ENCODE data around the gene CCNL2. TPM values are rescaled to one million over a fixed set of nuclear protein-coding genes. Genes with fewer than 3 reads are reported as not detected.

The CCNL2 gene
- total RNA-seq, 8 experiments from 2014 or later, result 99.6 to 392 (median 163) TPM

DNA sequence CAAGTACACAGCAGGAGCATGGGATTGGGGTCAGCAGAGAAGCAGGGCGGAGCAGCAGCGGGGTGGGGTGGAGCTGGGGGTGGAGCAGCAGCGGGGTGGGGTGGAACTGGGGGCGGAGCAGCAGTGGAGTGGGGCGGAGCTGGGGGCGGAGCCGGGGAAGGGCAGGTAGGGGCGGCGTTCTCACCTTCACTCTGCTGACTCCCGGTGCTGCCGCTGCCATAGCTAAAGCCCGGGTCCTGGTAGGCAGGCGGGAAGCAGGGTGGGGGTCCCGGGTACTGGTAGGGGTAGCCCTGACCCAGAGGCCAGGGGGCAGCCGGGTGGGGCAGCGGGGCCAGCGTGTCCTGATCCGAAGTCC, 61.4 kb downstream of the CCNL2 start:
- no peak overlapping the region for H3K27ac ChIP-seq
- no CpG with 5 or more reads among the region's 18 CpGs for WGBS, 10 experiments
- H3K4me1 ChIP-seq (replicated peaks in 1 of 2), result no peaks in the 10 kb centered on the region
- H3K4me3 ChIP-seq, result no peak overlapping the region
- in situ Hi-C loops (cut with MboI; ENCODE audit: low pct_unique_long_range_greater_than_20kb in 2 of 9, low sequenced_read_pairs in 9 of 9, unreplicated experiment in 9 of 9), result no loop called here
- ATAC-seq (replicated peaks in 6 of 8), result peak in 1 of 8 experiments; percentile 21

GRCh38 chr1:1336931-1337792, 62.0 kb downstream of the CCNL2 start:
- WGBS, 10 experiments, result 92 to 100% (median 93%) methylated on average over 1 to 5 of the region's 32 CpGs; no CpG with 5 or more reads in 7 of the 10 experiments
- no peak for ATAC-seq (replicated peaks in 6 of 8)
- in situ Hi-C loops (cut with MboI; ENCODE audit: low pct_unique_long_range_greater_than_20kb in 2 of 9, low sequenced_read_pairs in 9 of 9, unreplicated experiment in 9 of 9), result no loop called here
- Histone ChIP-seq H3K4me1 (replicated peaks in 1 of 2) (no peaks in the 10 kb centered on the region), H3K27ac (no peak overlapping the region), H3K4me3 (no peak overlapping the region)

- no peak for ATAC-seq (replicated peaks in 6 of 8)
- no CpG with 5 or more reads among the region's 26 CpGs for WGBS, 10 experiments
Observed at GRCh38 chr1:1336446-1336845, 62.7 kb downstream of the CCNL2 start.

GRCh38 chr1:1335792-1336248, 63.3 kb downstream of the CCNL2 start:
- no peak for ATAC-seq (replicated peaks in 6 of 8)
- in situ Hi-C loops (cut with MboI; ENCODE audit: low pct_unique_long_range_greater_than_20kb in 2 of 9, low sequenced_read_pairs in 9 of 9, unreplicated experiment in 9 of 9), result no loop called here
- Histone ChIP-seq H3K4me1 (replicated peaks in 1 of 2) (peaks cover 8% of the 10 kb centered on the region in 2 donors), H3K4me3 (no peak overlapping the region), H3K27ac (no peak overlapping the region)
- 90% methylated on average over 2 of the region's 21 CpGs; no CpG with 5 or more reads in 9 of the 10 experiments for WGBS, 10 experiments

More at GRCh38 chr1:1336446-1336845, 62.7 kb downstream of the CCNL2 start:
- Histone ChIP-seq H3K27ac (no peak overlapping the region), H3K4me3 (no peak overlapping the region), H3K4me1 (replicated peaks in 1 of 2) (peaks cover 1 to 2% of the 10 kb centered on the region in 2 donors)
- in situ Hi-C loops (cut with MboI; ENCODE audit: low pct_unique_long_range_greater_than_20kb in 2 of 9, low sequenced_read_pairs in 9 of 9, unreplicated experiment in 9 of 9), result no loop called here

Other genes with a start within 250 kb of the CCNL2 start
- gene TTLL10, start 225.5 kb downstream of the CCNL2 start, total RNA-seq, result under 1 TPM in 2 of 8 experiments, not detected in 6; 0.43 to 0.59 TPM
- gene TNFRSF18, start 192.7 kb downstream of the CCNL2 start, total RNA-seq, result under 1 TPM in 2 of 8 experiments, not detected in 6; 0.24 to 0.49 TPM
- gene TNFRSF4, start 185.2 kb downstream of the CCNL2 start, total RNA-seq, result under 1 TPM in 6 of 8 experiments, not detected in 2; 0.18 to 1.00 (median 0.25) TPM
- 100 to 1,000 TPM in 3 of 8 experiments, 10 to 100 TPM in 5; 53.9 to 202 (median 76.8) TPM for gene SDF4, start 167.3 kb downstream of the CCNL2 start, total RNA-seq
- 10 to 100 TPM in 7 of 8 experiments, 1 to 10 TPM in 1; 9.7 to 36.9 (median 19.7) TPM for gene B3GALT6, start 167.1 kb downstream of the CCNL2 start, total RNA-seq
- gene C1QTNF12, start 152.6 kb downstream of the CCNL2 start, total RNA-seq, result 1 to 10 TPM in 6 of 8 experiments, under 1 TPM in 1, not detected in 1; 0.99 to 6.1 (median 1.8) TPM
- 10 to 100 TPM; 34.4 to 62.7 (median 46.5) TPM for gene UBE2J2, start 125.5 kb downstream of the CCNL2 start, total RNA-seq
- gene SCNN1D, start 118.9 kb downstream of the CCNL2 start, total RNA-seq, result 1 to 10 TPM; 1.8 to 6.9 (median 3.2) TPM
- gene ACAP3, start 91.4 kb downstream of the CCNL2 start, total RNA-seq, result 10 to 100 TPM; 23.9 to 88.9 (median 48.9) TPM
- gene PUSL1, start 90.7 kb downstream of the CCNL2 start, total RNA-seq, result 10 to 100 TPM; 12.0 to 45.8 (median 22.4) TPM
- gene INTS11, start 74.7 kb downstream of the CCNL2 start, total RNA-seq, result 100 to 1,000 TPM in 4 of 8 experiments, 10 to 100 TPM in 4; 67.5 to 142 (median 103) TPM
- gene CPTP, start 74.5 kb downstream of the CCNL2 start, total RNA-seq, result 10 to 100 TPM; 11.2 to 22.4 (median 13.4) TPM
- gene TAS1R3, start 68.1 kb downstream of the CCNL2 start, total RNA-seq, result 1 to 10 TPM in 6 of 8 experiments, under 1 TPM in 2; 0.65 to 2.3 (median 1.2) TPM
- gene DVL1, start 49.9 kb downstream of the CCNL2 start, total RNA-seq, result 10 to 100 TPM; 47.8 to 81.4 (median 56.8) TPM
- 100 to 1,000 TPM in 2 of 8 experiments, 10 to 100 TPM in 6; 13.2 to 115 (median 34.5) TPM for gene MXRA8, start 40.8 kb downstream of the CCNL2 start, total RNA-seq
- gene AURKAIP1, start 24.1 kb downstream of the CCNL2 start, total RNA-seq, result 100 to 1,000 TPM in 7 of 8 experiments, 10 to 100 TPM in 1; 85.0 to 210 (median 152) TPM
- gene MRPL20, start 8.0 kb upstream of the CCNL2 start, total RNA-seq, result 100 to 1,000 TPM; 127 to 221 (median 160) TPM
- gene ANKRD65, start 21.9 kb upstream of the CCNL2 start, total RNA-seq, result 1 to 10 TPM in 2 of 8 experiments, under 1 TPM in 6; 0.21 to 1.9 (median 0.61) TPM
- gene VWA1, start 36.4 kb upstream of the CCNL2 start, total RNA-seq, result 10 to 100 TPM in 2 of 8 experiments, 1 to 10 TPM in 5, under 1 TPM in 1; 0.51 to 19.5 (median 5.8) TPM
- 1 to 10 TPM in 2 of 8 experiments, under 1 TPM in 6; 0.38 to 2.1 (median 0.64) TPM for gene ATAD3C, start 50.4 kb upstream of the CCNL2 start, total RNA-seq
- gene ATAD3B, start 72.4 kb upstream of the CCNL2 start, total RNA-seq, result 10 to 100 TPM; 15.2 to 66.0 (median 32.7) TPM
- gene ATAD3A, start 112.8 kb upstream of the CCNL2 start, total RNA-seq, result 10 to 100 TPM; 19.8 to 65.2 (median 35.2) TPM
- gene TMEM240, start 141.3 kb upstream of the CCNL2 start, total RNA-seq, result 10 to 100 TPM in 5 of 8 experiments, 1 to 10 TPM in 1, under 1 TPM in 2; 0.61 to 14.0 (median 10.5) TPM
- gene SSU72, start 175.5 kb upstream of the CCNL2 start, total RNA-seq, result 100 to 1,000 TPM in 2 of 8 experiments, 10 to 100 TPM in 6; 73.2 to 138 (median 95.5) TPM
- gene FNDC10, start 200.8 kb upstream of the CCNL2 start, total RNA-seq, result 10 to 100 TPM in 1 of 8 experiments, 1 to 10 TPM in 7; 4.6 to 10.3 (median 6.9) TPM
- 10 to 100 TPM; 19.4 to 71.9 (median 41.6) TPM for gene MIB2, start 216.2 kb upstream of the CCNL2 start, total RNA-seq
- 10 to 100 TPM in 1 of 8 experiments, 1 to 10 TPM in 7; 1.3 to 11.8 (median 2.5) TPM for gene MMP23B, start 232.8 kb upstream of the CCNL2 start, total RNA-seq

Measured in motor neuron (in vitro differentiated cells).